ENCODE results near the gene POU2AF1. TPM values are rescaled to one million over a fixed set of nuclear protein-coding genes. Genes with fewer than 3 reads are reported as not detected.

Gene POU2AF1
- total and polyA plus RNA-seq, 4 donors, result 0.21 to 2.0 (median 0.83) TPM

DNA sequence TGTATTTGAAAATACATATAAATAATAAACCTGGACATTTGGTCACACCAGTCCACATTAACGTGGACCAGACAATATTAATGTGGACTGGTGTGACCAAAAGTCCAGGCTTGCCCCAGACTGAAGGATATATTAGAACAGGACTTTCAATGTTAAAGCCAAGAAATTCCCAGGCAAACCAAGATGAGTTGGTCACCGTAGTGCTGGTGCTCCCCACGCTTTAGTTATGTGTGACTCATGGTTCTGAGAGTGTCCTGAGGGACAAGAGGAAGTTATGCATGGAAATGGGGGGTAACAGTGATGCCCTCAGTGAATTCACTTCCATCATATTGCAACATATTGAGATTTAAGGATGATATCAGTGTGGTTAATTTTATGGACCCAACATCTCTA lies 31.4 kb downstream of the POU2AF1 start (continued):
- TF ChIP-seq, protein P1, sequence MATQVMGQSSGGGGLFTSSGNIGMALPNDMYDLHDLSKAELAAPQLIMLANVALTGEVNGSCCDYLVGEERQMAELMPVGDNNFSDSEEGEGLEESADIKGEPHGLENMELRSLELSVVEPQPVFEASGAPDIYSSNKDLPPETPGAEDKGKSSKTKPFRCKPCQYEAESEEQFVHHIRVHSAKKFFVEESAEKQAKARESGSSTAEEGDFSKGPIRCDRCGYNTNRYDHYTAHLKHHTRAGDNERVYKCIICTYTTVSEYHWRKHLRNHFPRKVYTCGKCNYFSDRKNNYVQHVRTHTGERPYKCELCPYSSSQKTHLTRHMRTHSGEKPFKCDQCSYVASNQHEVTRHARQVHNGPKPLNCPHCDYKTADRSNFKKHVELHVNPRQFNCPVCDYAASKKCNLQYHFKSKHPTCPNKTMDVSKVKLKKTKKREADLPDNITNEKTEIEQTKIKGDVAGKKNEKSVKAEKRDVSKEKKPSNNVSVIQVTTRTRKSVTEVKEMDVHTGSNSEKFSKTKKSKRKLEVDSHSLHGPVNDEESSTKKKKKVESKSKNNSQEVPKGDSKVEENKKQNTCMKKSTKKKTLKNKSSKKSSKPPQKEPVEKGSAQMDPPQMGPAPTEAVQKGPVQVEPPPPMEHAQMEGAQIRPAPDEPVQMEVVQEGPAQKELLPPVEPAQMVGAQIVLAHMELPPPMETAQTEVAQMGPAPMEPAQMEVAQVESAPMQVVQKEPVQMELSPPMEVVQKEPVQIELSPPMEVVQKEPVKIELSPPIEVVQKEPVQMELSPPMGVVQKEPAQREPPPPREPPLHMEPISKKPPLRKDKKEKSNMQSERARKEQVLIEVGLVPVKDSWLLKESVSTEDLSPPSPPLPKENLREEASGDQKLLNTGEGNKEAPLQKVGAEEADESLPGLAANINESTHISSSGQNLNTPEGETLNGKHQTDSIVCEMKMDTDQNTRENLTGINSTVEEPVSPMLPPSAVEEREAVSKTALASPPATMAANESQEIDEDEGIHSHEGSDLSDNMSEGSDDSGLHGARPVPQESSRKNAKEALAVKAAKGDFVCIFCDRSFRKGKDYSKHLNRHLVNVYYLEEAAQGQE (IDR thresholded peaks at IDR 0.05), result no peak
- TF ChIP-seq GABPA (IDR thresholded peaks at IDR 0.05 in 1 of 2, conservative IDR thresholded peaks at IDR 0.05 in 1 of 2) (no peak), HNF4A (conservative IDR thresholded peaks at IDR 0.05) (no peak)
- TF ChIP-seq, protein P2, sequence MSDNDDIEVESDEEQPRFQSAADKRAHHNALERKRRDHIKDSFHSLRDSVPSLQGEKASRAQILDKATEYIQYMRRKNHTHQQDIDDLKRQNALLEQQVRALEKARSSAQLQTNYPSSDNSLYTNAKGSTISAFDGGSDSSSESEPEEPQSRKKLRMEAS (IDR thresholded peaks at IDR 0.05), result no peak

DNA sequence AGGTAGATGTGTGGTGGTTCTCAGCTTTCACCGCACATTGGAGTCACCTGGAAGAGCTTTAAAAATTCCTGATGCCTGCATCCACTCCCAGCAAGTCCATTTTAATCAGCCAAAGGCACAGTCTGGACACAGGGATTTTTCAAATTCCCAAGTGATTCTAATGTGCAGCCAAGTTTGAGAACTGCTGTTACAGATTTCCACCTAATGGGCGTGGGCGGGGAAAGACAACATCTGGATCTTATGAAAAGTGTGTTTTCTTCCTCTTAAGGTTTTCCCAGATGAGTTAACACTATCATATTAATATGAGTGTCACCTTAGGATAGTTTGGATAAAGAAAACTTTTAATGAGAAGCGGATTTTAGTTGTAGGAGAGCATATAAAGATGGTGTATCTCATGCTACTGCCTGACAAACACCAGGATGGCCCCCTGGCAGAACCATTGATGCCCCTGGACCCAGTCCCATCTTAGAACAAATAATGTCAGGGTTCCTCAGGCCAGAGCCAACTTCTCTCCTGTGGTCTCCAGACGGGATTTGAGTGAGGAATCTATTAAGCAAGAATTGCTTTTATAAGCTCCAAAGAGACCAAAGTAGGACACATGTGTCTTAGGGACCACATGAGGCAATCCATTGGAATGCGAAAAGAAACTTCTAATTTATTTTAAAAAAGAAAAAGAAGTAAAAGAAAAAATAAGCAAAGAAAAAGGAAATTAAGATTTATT lies 31.9 kb downstream of the POU2AF1 start:
- H3K9ac ChIP-seq (ENCODE audit: low read depth in 1 of 2, low read length in 2 of 2), result no peak overlapping the region
- H3K4me3 ChIP-seq (ENCODE audit: low read depth in 1 of 3, low read length in 3 of 3), result no peak overlapping the region
- H3K36me3 ChIP-seq (ENCODE audit: control insufficient read depth in 4 of 4, insufficient read depth in 3 of 4, low read depth in 1 of 4, low read length in 3 of 4), result no peaks in the 10 kb centered on the region
- H3K4me1 ChIP-seq (ENCODE audit: control insufficient read depth in 4 of 4, insufficient read depth in 4 of 4, low read length in 3 of 4), result peaks cover 0 to 6% (median 1%) of the 10 kb centered on the region in 4 donors
- H3K9me3 ChIP-seq (ENCODE audit: control insufficient read depth in 4 of 4, low read length in 3 of 4), result no peaks in the 10 kb centered on the region
- H3K27ac ChIP-seq (ENCODE audit: low read depth in 1 of 2, low read length in 2 of 2), result no peak overlapping the region
- no peak for DNase-seq (ENCODE audit: low spot score)
- no peaks in the 10 kb centered on the region for H3K27me3 ChIP-seq (ENCODE audit: control insufficient read depth in 4 of 4, insufficient read depth in 4 of 4, low read length in 3 of 4)
- WGBS, result 91% methylated on average over 6 of the region's 6 CpGs
- no peak for TF ChIP-seq GABPA (IDR thresholded peaks at IDR 0.05 in 1 of 2, conservative IDR thresholded peaks at IDR 0.05 in 1 of 2)
- TF ChIP-seq, protein P3, sequence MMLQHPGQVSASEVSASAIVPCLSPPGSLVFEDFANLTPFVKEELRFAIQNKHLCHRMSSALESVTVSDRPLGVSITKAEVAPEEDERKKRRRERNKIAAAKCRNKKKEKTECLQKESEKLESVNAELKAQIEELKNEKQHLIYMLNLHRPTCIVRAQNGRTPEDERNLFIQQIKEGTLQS (IDR thresholded peaks at IDR 0.05), result no peak
- TF ChIP-seq, protein P1 (IDR thresholded peaks at IDR 0.05), result no peak
- TF ChIP-seq FOXA2 (IDR thresholded peaks at IDR 0.05), result no peak
- TF ChIP-seq NR2F2 (IDR thresholded peaks at IDR 0.05), result no peak
- TF ChIP-seq JUND (IDR thresholded peaks at IDR 0.05), result no peak
- TF ChIP-seq RXRA (IDR thresholded peaks at IDR 0.05), result no peak
- TF ChIP-seq, protein P4, sequence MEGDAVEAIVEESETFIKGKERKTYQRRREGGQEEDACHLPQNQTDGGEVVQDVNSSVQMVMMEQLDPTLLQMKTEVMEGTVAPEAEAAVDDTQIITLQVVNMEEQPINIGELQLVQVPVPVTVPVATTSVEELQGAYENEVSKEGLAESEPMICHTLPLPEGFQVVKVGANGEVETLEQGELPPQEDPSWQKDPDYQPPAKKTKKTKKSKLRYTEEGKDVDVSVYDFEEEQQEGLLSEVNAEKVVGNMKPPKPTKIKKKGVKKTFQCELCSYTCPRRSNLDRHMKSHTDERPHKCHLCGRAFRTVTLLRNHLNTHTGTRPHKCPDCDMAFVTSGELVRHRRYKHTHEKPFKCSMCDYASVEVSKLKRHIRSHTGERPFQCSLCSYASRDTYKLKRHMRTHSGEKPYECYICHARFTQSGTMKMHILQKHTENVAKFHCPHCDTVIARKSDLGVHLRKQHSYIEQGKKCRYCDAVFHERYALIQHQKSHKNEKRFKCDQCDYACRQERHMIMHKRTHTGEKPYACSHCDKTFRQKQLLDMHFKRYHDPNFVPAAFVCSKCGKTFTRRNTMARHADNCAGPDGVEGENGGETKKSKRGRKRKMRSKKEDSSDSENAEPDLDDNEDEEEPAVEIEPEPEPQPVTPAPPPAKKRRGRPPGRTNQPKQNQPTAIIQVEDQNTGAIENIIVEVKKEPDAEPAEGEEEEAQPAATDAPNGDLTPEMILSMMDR (IDR thresholded peaks at IDR 0.05; ENCODE audit: low read depth, low read length, missing input control), result no peak
- no peak for TF ChIP-seq FOXA1 (IDR thresholded peaks at IDR 0.05)
- TF ChIP-seq HNF4G (IDR thresholded peaks at IDR 0.05), result no peak

Data from liver (tissue), 9 donors.